ENCODE measurements around the gene GDF15.

GDF15 gene

DNA sequence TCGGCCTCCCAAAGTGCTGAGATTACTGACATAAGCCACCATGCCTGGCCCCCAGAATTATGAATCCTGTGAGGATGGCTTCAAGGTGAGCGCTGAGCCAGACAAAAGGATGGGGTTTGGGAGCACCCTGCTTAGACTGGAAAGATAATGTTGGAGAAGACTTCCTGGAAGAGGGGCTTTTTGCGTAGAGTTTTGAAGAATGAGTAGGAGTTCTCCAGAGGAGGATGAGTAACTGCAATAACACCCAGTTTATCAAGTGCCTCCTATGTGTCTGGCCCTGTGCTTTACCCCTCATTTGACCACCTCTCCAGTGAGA is 641 bp upstream of the GDF15 start:
- Histone ChIP-seq H3K27ac (ENCODE audit: low read length) (no peak overlapping the region), H2AFZ (ENCODE audit: low read length) (no peak overlapping the region), H3K9me2 (replicated peaks; ENCODE audit: insufficient read depth, low read length) (no peaks in the 10 kb centered on the region), H3K27me3 (replicated peaks; ENCODE audit: insufficient read depth, low read length) (peaks cover 62% of the 10 kb centered on the region), H3K4me2 (ENCODE audit: low read depth, low read length) (no peak overlapping the region), H4K20me1 (ENCODE audit: insufficient read depth, low read length) (no peaks in the 10 kb centered on the region), H3K36me3 (replicated peaks; ENCODE audit: insufficient read depth, low read length) (no peaks in the 10 kb centered on the region), H3K4me1 (ENCODE audit: low read length) (0 out of 2 replicates have a peak, but pooled peaks cover 4% of the 10 kb centered on the region), H3K9me3 (replicated peaks; ENCODE audit: insufficient read depth, low read length) (no peaks in the 10 kb centered on the region), H3K4me3 (ENCODE audit: low read length) (no peak overlapping the region), H3K79me2 (ENCODE audit: low read length) (no peaks in the 10 kb centered on the region), H3K9ac (ENCODE audit: low read length) (no peak overlapping the region), H3F3A (ENCODE audit: insufficient read depth, low read length) (no peaks in the 10 kb centered on the region)
- no peak for DNase-seq
- no peak for TF ChIP-seq EZH2 (optimal IDR thresholded peaks at IDR 0.05; ENCODE audit: low read depth, low read length)
- TF ChIP-seq, protein P1, sequence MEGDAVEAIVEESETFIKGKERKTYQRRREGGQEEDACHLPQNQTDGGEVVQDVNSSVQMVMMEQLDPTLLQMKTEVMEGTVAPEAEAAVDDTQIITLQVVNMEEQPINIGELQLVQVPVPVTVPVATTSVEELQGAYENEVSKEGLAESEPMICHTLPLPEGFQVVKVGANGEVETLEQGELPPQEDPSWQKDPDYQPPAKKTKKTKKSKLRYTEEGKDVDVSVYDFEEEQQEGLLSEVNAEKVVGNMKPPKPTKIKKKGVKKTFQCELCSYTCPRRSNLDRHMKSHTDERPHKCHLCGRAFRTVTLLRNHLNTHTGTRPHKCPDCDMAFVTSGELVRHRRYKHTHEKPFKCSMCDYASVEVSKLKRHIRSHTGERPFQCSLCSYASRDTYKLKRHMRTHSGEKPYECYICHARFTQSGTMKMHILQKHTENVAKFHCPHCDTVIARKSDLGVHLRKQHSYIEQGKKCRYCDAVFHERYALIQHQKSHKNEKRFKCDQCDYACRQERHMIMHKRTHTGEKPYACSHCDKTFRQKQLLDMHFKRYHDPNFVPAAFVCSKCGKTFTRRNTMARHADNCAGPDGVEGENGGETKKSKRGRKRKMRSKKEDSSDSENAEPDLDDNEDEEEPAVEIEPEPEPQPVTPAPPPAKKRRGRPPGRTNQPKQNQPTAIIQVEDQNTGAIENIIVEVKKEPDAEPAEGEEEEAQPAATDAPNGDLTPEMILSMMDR (IDR thresholded peaks at IDR 0.05; ENCODE audit: low read length): no peak
- TF ChIP-seq EZH2phosphoT487 (IDR thresholded peaks at IDR 0.05; ENCODE audit: low read length): no peak

DNA sequence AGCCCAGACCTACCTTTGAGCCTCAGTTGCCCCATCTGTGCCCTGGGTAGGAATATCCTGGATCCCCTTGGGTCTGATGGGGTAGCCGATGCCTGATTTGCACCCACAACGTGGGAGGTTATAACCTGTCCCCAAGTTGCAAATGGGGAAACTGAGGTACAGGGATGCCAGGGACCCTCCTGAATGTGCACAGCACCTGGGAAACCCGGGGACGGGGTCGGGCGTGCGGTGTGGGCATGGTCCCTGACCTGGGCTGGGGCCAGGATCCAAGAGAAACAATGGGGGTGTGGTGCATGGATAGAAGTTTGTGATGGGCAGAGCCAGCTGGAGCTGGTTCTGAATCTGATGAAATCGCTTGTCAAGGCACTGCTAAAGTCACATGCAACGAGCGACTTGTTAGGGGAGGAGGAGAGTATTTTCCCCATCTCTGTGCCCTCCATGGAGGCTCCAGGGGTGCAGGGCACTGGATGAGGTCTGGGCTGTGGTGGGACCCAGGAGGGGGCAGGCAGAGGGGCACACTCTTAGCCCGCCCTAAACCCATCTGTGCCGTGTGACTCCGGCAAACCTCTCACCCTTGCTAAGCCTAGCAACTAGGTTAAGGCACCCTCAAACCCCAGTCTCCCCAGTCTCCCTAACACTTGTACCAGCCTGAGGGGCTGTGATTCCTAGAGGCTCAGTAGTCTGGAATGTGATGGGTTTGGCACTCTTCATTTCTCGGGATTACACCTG is 749 bp downstream of the GDF15 start:
- no peak overlapping the region for H3K27ac ChIP-seq (ENCODE audit: low read length)
- no peak overlapping the region for H3K4me3 ChIP-seq (ENCODE audit: low read length)

DNA sequence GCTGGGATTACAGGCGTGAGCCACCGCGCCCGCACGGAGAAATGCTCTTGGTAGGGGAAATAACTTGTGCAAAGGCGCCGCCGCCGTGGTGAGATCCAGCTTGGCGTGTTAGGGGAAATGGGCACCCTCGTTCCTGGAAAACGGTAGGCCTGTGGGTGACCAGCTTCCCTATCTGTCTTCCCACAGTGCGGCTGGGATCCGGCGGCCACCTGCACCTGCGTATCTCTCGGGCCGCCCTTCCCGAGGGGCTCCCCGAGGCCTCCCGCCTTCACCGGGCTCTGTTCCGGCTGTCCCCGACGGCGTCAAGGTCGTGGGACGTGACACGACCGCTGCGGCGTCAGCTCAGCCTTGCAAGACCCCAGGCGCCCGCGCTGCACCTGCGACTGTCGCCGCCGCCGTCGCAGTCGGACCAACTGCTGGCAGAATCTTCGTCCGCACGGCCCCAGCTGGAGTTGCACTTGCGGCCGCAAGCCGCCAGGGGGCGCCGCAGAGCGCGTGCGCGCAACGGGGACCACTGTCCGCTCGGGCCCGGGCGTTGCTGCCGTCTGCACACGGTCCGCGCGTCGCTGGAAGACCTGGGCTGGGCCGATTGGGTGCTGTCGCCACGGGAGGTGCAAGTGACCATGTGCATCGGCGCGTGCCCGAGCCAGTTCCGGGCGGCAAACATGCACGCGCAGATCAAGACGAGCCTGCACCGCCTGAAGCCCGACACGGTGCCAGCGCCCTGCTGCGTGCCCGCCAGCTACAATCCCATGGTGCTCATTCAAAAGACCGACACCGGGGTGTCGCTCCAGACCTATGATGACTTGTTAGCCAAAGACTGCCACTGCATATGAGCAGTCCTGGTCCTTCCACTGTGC is 2.4 kb downstream of the GDF15 start:
- TF ChIP-seq, protein P1 (IDR thresholded peaks at IDR 0.05; ENCODE audit: low read length): peak; percentile 98
- TF ChIP-seq EZH2 (optimal IDR thresholded peaks at IDR 0.05; ENCODE audit: low read depth, low read length): no peak
- no peaks in the 10 kb centered on the region for H3K79me2 ChIP-seq (ENCODE audit: low read length)
- H3K4me1 ChIP-seq (ENCODE audit: low read length): 0 out of 2 replicates have a peak, but pooled peaks cover 4% of the 10 kb centered on the region
- H4K20me1 ChIP-seq (ENCODE audit: insufficient read depth, low read length): no peaks in the 10 kb centered on the region
- H3K4me3 ChIP-seq (ENCODE audit: low read length): peak overlapping the region; percentile 30
- H3K36me3 ChIP-seq (replicated peaks; ENCODE audit: insufficient read depth, low read length): no peaks in the 10 kb centered on the region
- H2AFZ ChIP-seq (ENCODE audit: low read length): peak overlapping the region; percentile 45; the same call in 1 of the 2 replicates
- H3K9me3 ChIP-seq (replicated peaks; ENCODE audit: insufficient read depth, low read length): no peaks in the 10 kb centered on the region
- H3K27ac ChIP-seq (ENCODE audit: low read length): no peak overlapping the region
- peak overlapping the region; percentile 77 for H3K4me2 ChIP-seq (ENCODE audit: low read depth, low read length)
- H3F3A ChIP-seq (ENCODE audit: insufficient read depth, low read length): no peaks in the 10 kb centered on the region
- H3K9me2 ChIP-seq (replicated peaks; ENCODE audit: insufficient read depth, low read length): no peaks in the 10 kb centered on the region
- peaks cover 83% of the 10 kb centered on the region for H3K27me3 ChIP-seq (replicated peaks; ENCODE audit: insufficient read depth, low read length)
- DNase-seq: peak; percentile 76
- H3K9ac ChIP-seq (ENCODE audit: low read length): no peak overlapping the region

More for the DNA sequence above, 749 bp downstream of the GDF15 start:
- no peak overlapping the region for H2AFZ ChIP-seq (ENCODE audit: low read length)
- H3K36me3 ChIP-seq (replicated peaks; ENCODE audit: insufficient read depth, low read length): no peaks in the 10 kb centered on the region
- no peaks in the 10 kb centered on the region for H3F3A ChIP-seq (ENCODE audit: insufficient read depth, low read length)
- no peaks in the 10 kb centered on the region for H3K9me2 ChIP-seq (replicated peaks; ENCODE audit: insufficient read depth, low read length)
- no peaks in the 10 kb centered on the region for H3K9me3 ChIP-seq (replicated peaks; ENCODE audit: insufficient read depth, low read length)
- no peak overlapping the region for H3K4me2 ChIP-seq (ENCODE audit: low read depth, low read length)
- no peak for DNase-seq
- no peaks in the 10 kb centered on the region for H4K20me1 ChIP-seq (ENCODE audit: insufficient read depth, low read length)
- H3K79me2 ChIP-seq (ENCODE audit: low read length): no peaks in the 10 kb centered on the region
- peaks cover 73% of the 10 kb centered on the region for H3K27me3 ChIP-seq (replicated peaks; ENCODE audit: insufficient read depth, low read length)
- H3K4me1 ChIP-seq (ENCODE audit: low read length): 0 out of 2 replicates have a peak, but pooled peaks cover 4% of the 10 kb centered on the region
- TF ChIP-seq EZH2phosphoT487 (IDR thresholded peaks at IDR 0.05; ENCODE audit: low read length) (no peak), EZH2 (optimal IDR thresholded peaks at IDR 0.05; ENCODE audit: low read depth, low read length) (no peak)
- TF ChIP-seq, protein P1 (IDR thresholded peaks at IDR 0.05; ENCODE audit: low read length): no peak
- no peak overlapping the region for H3K9ac ChIP-seq (ENCODE audit: low read length)

Measured in MM.1S (cell line).